SIG-M5 treated with dmso at 0.1 percent for 504 hours (cell line): ENCODE measurements around the gene SPPL2A.
A peak's percentile ranks its signal among the peaks of the same experiment; 100 is the strongest.
"Not testable (repeated sequence)": the region's sequence is repeated elsewhere in the genome, so short reads cannot be mapped to it uniquely, and the experiment has no call there.

Experiments used
- DNase-seq: peaks from one replicate; lab custom pipeline; 2025; ENCODE audit not compliant: unreplicated experiment; lab: John Stamatoyannopoulos, UW

SPPL2A gene

DNA sequence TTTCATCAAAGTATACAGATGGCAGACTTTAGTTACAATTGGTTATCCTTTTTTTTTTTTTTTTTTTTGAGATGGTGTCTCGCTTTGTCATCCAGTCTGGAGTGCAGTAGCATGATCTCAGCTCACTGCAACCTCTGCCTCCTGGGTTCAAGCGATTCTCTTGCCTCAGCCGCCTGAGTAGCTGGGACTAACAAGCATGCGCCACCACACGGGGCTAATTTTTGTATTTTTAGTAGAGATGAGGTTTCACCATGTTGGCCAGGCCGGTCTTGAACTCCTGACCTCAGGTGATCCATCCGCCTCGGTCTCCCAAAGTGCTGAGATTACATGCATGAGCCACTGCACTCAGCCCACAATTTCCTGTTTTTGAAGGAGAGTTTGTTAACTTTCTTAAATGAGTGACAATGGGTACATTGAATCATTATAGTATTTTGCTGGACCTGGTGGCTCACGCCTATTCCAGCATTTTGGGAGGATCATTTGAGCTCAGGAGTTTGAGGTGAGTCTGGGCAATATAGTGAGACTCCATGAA, 70.8 kb downstream of the SPPL2A start:
- not testable (repeated sequence) for DNase-seq

DNA sequence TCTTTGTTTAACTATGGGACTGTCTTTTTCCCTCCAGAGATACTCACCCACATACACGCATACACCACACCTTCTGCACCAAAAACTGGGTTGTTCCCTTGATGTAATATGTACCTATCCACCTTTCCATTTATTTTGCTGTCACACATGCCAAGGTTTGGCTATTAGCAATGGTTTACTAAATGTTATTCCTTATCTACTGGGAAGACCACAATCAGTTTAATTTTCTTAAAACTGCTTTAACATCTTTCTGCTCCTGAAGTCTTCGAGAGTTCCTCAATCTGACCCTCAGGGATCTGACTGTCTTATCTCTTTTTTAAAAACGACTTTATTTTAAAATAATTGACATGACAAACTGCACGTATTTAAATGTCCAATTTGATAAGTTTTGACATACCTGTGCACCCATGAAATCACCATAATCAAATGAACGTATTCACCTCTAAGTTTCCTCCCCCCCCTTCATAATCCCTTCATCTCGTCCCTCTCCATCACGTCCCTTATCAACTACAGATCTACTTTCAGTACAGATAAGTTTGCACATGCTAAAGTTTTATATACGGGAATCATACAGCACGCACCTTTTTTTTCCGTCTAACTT, 78.1 kb downstream of the SPPL2A start:
- no peak for DNase-seq

DNA sequence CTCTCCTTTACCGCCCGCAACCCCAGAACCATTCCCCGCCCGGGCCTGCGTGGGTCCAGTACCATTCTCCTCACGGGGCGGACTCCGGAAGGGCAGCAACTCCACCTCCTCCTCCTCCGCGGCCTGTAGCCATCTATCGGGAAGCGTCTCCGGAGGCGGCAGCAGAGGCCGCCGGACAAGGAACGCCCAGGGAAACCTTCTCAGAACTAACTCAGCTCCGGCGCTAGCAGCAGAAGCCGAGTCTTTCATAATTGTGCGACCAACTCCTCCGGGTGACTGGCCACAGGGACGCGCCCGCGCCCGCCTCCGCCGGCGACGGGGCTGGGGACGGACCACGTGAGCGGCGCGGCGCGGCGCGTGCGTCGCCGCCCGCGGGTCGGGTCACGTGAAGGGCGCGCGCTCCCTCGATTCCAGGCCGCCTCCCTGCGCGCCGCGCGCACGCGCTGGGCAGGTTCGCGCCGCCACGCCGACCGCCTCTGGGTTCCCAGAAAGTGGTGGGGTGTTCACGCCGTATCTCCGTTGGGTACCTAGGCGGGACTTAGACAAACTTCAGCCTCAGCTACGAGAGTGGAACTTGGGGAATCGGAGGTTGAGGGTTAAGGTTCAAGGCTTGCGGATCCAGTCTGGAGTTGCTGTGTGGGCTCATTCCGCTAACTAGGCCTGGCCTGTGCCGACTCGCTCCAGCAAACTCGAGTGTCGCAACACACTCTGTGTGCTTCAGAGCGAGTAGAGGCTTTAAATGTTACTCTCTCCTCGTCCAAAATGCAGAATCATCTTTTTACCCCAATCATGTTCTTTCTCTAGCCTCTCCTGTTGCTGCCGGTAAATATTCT, 78.8 kb downstream of the SPPL2A start, which contains the start of gene TRPM7:
TRPM7 (minus strand) TSS at position 329 of the 833 bp plus-strand sequence; CDS start at position 65, 264 bp downstream.
- peak; percentile 82 for DNase-seq

DNA sequence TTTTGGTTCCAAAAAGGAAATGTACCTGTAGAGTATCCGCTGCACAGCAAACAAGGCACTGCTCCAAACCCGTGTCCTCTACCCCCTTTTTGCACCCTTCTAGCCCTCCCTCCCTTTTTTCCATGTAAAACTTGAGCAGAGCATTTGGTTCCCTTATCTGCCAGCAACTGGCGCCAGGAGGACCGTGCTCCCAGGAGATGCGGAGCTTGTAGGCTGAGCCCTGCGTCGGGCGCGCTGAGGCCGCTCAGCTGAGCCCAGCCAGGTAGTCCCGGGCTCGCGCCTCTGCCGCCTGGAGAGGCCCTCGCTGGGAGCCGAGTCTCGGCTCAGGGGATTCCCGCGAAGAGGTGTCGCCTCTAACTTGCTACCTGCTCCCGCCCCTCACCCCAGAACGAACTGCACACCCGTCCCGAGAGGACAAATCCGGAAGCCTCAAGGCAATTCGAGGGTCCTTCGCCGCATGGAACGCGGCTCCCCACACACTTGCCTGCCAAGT, 79.5 kb downstream of the SPPL2A start:
- DNase-seq = peak; percentile 65

DNA sequence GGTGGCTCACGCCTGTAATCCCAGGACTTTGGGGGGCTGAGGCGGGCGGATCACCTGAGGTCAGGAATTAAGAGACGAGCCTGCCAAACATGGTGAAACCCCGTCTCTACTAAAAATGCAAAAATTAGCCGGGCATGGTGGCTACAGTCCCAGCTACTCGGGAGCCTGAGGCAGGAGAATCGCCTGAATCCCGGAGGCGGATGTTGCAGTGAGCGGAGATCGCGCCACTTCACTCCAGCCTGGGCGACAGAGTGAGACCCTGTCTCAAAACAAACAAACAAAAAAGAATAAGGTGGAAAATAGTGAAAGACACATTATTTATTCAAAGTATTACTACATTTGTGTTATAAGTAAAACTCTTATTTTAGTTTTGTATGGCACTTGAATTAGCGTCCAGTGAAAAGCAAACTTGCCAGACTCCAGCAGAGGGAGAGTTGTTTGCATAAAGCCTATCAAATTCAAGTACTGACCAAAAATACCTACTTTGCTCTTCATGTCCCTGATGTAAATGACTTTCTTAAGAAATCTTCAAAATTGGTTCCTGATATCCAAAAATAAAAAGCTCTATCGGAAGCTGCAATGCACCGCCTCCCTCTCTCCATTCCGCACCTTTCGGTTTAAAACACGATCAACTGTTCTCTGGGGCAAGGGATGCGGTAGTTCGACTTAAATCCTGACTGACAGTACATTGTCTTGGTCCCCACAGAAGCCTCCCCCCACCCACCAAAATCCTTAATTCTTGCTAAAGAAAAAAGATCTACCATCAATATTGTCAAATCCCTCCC, 80.1 kb downstream of the SPPL2A start:
- no peak for DNase-seq

DNA sequence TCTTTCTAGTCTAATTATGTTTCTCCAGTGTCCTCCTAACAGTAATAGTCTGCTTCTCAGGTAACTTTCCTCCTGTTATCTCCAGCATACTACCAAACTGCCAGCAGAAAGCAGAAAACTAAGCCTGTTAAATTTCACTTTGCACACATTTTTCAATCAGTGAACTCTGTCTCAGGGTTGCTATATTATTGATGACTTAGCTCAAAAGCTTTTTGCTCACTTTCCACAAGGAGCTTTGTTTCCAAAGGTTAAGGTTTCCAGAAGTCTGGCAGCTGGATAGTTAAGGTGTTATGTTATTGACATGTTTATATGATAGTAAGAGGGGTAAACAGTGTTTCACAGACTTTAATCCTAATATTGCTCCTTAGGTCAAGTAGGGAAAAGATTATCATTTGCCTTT, 84.0 kb downstream of the SPPL2A start:
- no peak for DNase-seq

DNA sequence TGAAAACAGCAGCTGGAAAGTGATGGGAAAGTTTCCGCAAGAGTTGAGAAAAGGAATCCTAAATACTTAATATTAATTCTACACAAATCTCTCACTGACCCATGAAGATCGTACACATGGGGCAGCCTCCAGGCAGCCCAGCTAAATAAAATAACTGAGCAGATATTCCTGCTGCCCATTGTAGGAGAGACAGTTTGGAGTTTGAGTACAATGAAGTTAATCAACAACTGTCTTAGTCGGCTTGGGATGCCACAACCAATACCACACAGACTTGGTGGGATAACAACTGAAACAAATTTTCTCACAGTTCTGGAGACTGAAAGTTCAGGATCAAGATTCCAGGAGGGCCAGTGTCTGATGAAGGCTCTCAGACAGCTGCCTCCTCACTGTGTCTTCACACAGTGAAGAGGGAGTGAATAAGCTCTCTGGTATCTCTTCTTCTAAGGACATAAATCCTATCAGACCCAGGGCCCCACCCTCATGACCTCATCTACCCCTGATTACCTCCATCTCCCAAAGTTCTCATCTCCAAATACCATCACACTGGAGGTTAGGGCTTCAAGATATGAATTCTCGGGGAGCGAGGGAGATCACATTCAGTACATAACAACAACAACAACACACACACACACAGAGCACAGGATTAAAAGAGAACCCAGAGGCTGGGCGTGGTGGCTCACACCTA, 88.6 kb downstream of the SPPL2A start:
- DNase-seq = no peak

DNA sequence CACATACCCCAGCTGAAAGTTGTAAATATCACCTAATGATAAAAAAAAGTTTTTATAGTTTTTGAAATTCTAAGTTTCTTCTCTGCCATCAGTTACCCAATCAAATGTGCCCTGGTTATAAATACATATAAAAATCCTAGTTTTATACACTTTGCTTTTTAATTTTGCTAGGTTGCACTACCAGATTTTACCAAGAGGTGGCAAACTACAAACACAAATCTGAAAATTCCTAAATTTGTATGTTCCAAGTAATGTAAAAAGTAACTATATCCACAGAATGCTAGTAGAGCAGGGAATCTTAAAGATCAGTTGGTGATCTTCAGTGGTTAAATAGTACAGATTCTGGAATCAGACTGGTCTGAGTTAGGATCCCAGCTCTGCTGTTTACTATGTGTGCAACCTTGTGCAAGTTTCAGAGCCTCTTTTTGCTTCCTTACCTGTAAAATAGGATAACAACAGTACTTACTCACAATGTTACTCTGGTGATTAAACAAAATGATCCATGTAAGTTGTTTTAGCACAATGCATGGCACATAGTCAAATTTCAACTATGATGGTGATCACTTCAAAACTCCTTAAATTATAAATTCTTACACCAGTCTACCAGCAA, 89.9 kb downstream of the SPPL2A start:
- DNase-seq = no peak

DNA sequence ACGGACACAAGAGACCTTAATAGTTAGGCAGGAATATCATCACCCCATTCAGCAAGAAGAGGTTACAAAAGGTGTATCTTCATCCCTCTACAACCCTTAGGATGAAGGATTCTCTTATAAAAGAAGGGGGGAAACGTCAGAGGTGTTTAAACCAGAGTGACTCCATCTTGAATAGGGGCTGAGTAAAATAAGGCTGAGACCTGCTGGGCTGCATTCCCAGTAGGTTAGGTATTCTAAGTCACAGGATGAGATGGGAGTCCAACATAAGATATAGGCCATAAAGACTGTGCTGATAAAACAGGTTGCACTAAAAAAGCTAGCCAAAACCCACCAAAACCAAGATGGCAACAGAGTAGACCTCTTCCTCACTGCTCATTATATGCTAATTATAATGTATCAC, 95.4 kb downstream of the SPPL2A start:
- no peak for DNase-seq

DNA sequence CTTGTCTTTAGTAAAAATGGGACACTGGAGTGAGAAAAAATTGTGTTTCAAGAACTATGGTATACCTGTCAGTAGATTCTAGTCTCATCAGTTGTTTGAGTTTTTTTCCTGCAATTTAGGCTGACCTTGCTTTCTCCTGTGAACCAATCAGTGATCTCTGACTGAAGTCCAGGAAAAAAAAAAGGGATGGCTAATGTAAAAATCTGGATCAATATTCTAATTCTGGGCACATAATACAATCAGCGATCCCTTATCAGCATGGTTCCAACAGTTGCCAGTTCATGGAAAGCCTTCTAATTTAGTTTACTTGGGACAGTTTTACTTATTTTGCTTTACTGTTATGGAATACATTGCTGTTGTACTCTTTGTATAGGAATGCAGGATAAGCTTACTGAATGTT, 95.9 kb downstream of the SPPL2A start:
- no peak for DNase-seq

DNA sequence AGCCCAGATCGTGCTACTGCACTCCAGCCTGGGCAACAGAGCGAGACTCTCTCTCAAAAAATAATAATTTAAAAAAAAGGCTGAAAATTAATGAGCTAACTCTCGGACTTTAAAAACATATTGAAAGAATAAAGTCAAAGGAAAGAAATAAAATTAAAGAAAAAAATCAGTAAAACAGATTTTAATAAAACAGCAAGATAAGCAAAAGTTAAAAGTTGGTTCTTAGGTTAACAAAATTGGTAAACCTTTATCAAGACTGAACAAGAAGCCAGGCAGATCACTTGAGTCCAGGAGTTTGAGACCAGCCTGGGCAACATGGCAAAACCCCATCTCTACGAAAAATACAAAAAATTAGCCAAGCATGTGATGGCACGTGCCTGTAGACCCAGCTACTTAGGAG, 99.6 kb downstream of the SPPL2A start:
- no peak for DNase-seq

DNA sequence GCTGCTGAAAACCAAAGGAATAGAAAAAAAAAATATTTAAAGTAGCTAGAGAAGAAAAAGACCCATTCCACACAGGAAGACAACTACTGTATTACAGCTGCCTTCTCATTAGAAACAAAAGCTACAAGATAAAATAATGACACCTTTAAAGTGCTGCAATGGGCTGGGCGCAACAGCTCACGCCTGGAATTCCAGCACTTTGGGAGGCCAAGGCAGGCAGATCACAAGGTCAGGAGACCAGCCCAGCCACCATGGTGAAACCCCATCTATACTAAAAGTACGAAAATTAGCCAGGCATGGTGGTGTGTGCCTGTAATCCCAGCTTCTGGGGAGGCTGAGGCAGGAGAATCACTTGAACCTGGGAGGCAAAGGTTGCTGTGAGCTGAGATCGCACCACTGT, 110.0 kb downstream of the SPPL2A start:
- DNase-seq = no peak

DNA sequence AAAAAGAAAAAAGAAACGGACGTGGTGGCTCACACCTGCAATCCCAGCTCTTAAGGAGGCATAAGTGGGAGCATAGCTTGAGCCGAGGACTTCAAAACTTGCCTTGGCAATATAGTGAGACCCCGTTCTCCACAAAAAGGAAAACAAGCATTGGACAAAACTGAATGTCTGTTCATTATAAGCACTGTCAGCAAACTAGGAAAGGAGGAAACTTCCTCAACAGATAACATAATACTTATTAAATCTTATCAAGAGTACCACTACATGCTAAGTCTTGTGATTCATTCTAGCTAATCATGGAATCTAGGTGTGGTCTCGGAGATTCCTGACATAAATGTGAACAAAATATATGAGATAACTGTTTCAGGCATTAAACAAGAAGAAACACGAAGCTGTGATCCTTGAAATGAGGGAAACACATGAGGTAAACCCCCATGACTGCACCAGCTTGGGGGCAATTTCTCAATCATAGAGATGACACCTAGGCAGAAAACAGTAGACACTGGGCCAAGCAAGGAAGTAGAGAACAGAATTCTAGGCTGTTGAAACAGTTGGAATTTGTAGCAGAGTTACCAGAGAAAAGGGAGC, 112.3 kb downstream of the SPPL2A start:
- no peak for DNase-seq

DNA sequence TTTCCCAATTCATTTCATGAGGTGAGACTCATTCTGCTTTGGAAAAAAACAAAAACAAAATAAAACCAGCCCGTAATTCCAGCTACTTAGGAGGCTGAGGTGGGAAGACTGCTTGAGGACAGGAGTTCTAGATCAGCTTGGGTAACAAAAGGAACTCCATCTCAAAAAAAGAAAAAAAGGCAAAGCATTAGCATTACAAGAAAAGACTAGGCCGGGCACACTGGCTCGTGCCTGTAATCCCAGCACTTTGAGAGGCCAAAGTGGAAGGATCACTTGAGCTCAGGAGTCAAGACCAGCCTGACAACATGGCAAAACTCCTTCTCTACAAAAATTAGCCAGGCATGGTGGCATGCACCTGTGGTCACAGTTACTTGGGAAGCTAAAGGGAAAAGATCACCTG, 112.8 kb downstream of the SPPL2A start:
- no peak for DNase-seq
